Measurements from ENCODE around the gene HIP1.
"Not testable (repeated sequence)": the region's sequence is repeated elsewhere in the genome, so short reads cannot be mapped to it uniquely, and the experiment has no call there.

The HIP1 gene

DNA sequence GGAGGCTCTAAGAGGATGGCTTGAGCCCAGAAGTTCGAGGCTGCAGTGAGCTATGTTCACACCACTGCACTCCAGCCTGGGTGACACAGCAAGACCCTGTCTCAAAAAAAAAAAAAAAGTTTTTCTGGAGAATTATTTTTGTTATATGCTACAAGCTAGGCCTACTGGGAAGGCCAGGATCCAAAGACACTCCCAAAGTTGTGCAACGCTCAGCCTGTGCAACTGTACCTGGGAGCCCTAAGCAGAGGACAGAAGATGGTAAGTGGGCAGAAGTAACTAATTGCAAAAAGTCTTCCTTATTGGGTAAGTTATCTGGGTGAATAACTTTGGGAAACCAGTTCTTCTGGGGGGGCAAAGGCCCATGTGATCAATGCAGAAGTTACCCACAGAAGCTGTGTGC is 17.3 kb downstream of the HIP1 start:
- TF ChIP-seq, protein P1, sequence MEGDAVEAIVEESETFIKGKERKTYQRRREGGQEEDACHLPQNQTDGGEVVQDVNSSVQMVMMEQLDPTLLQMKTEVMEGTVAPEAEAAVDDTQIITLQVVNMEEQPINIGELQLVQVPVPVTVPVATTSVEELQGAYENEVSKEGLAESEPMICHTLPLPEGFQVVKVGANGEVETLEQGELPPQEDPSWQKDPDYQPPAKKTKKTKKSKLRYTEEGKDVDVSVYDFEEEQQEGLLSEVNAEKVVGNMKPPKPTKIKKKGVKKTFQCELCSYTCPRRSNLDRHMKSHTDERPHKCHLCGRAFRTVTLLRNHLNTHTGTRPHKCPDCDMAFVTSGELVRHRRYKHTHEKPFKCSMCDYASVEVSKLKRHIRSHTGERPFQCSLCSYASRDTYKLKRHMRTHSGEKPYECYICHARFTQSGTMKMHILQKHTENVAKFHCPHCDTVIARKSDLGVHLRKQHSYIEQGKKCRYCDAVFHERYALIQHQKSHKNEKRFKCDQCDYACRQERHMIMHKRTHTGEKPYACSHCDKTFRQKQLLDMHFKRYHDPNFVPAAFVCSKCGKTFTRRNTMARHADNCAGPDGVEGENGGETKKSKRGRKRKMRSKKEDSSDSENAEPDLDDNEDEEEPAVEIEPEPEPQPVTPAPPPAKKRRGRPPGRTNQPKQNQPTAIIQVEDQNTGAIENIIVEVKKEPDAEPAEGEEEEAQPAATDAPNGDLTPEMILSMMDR (conservative IDR thresholded peaks at IDR 0.05; ENCODE audit: low read depth): no peak
- ChIA-PET POLR2A (ENCODE audit: low non-redundant PET) (no interaction called here), CTCF (interaction anchor here (0.7 kb wide), 1 partner anchor 18 kb away, joined by 4 read pairs; no protein-coding TSS in a partner anchor)
- DNase-seq (ENCODE audit: low spot score): no peak
- H3K27ac ChIP-seq: peak overlapping the region; percentile 61

- POLR2A ChIA-PET (ENCODE audit: low non-redundant PET): no interaction called here
- no peak overlapping the region for H3K27ac ChIP-seq
- CTCF ChIA-PET: no interaction called here
- no peak for DNase-seq (ENCODE audit: low spot score)
- TF ChIP-seq, protein P1 (conservative IDR thresholded peaks at IDR 0.05; ENCODE audit: low read depth): no peak
Observed at GRCh38 chr7:75719626-75720025, 19.1 kb downstream of the HIP1 start.

- TF ChIP-seq, protein P1 (conservative IDR thresholded peaks at IDR 0.05; ENCODE audit: low read depth): no peak
- ChIA-PET CTCF (no interaction called here), POLR2A (ENCODE audit: low non-redundant PET) (interaction anchor here (0.6 kb wide), 2 partner anchors 44 to 175 kb away, joined by 3 to 5 read pairs; no protein-coding TSS in a partner anchor)
- no peak for DNase-seq (ENCODE audit: low spot score)
- no peak overlapping the region for H3K27ac ChIP-seq
Observed at GRCh38 chr7:75718390-75719031, 20.2 kb downstream of the HIP1 start.

- CTCF ChIA-PET; H3K27ac ChIP-seq; POLR2A ChIA-PET (ENCODE audit: low non-redundant PET); DNase-seq (ENCODE audit: low spot score): not testable (repeated sequence)
Observed at GRCh38 chr7:75717746-75718145, 21.0 kb downstream of the HIP1 start.

DNA sequence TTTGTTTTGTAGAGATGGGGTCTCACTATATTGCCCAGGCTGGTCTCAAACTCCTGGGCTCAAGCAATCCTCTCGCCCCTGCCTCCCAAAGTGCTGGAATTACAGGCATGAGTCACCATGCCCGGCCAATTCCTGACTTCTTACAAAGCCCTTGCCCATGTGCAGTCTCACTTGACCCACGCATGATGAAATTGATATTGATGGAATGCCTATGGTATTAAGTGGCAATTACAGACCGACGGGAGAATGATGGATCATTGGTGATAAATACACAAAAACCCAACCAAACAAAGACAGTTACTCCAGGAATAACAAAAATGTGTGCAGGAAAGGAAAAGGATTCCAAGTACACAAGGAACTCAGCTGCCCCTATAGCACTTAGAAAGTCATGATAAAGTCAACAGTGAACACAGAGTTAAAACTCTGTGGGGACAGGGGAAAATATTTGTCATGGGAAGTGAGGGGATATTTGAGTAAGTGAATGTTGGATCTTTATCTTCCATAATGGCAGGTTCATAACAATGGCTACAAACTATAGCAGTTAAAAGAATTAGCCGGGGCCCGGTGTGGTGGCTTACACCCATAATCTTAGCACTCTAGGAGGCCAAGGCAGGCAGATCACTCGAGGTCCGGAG is 21.6 kb downstream of the HIP1 start:
- DNase-seq (ENCODE audit: low spot score): peak; percentile 41
- no peak overlapping the region for H3K27ac ChIP-seq
- ChIA-PET POLR2A (ENCODE audit: low non-redundant PET) (no interaction called here), CTCF (no interaction called here)
- TF ChIP-seq, protein P1 (conservative IDR thresholded peaks at IDR 0.05; ENCODE audit: low read depth): no peak

DNA sequence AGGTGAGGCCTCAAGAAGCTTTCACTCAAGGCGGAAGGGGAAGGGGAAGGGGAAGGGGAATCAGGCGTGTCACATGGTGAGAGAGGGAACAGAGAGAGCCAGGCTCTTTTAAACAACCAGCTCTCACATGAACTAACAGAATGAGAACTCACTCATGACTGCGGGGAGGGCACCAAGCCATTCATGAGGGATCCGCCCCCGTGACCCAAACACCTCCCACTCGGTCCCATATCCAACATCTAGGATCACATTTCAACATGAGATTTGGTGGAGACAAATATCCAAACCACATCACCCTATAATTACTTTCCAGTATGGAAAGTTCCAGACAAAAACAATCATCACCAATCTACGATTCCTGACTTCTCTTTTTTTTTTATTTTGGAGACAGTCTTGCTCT is 22.9 kb downstream of the HIP1 start:
- TF ChIP-seq, protein P1 (conservative IDR thresholded peaks at IDR 0.05; ENCODE audit: low read depth): no peak
- POLR2A ChIA-PET (ENCODE audit: low non-redundant PET): no interaction called here
- DNase-seq (ENCODE audit: low spot score): no peak
- H3K27ac ChIP-seq: no peak overlapping the region
- CTCF ChIA-PET: no interaction called here

Data from RWPE1 (cell line).